ENCODE results near the gene MCF2L2. TPM values are rescaled to one million over a fixed set of nuclear protein-coding genes. Genes with fewer than 3 reads are reported as not detected.

Gene MCF2L2
- total and polyA plus RNA-seq, 9 donors: 0.12 to 2.2 (median 0.61) TPM

DNA sequence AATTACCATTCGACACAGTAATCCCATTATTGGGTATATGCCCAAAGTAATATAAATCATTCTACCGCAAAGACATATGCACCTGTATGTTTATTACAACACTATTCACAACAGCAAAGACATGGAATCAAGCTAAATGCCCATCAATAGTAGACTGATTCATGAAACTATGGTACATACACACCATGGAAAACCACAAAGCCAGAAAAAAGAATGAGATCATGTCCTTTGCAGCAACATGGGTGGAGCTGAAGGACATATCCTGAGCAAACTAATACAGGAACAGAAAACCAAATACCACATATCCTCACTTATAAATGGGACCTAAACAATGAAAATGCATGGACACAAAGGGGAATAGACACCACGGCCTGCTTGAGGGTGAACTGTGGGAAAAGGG lies 11.1 kb upstream of the MCF2L2 start:
- Histone ChIP-seq H3K27me3 (no peaks in the 10 kb centered on the region), H3K27ac (no peak overlapping the region), H3K4me3 (no peak overlapping the region), H3K4me1 (ENCODE audit: insufficient read depth) (no peaks in the 10 kb centered on the region), H3K36me3 (no peaks in the 10 kb centered on the region), H3K9me3 (no peaks in the 10 kb centered on the region)
- no peak for TF ChIP-seq EP300 (IDR thresholded peaks at IDR 0.05)
- TF ChIP-seq, protein P1, sequence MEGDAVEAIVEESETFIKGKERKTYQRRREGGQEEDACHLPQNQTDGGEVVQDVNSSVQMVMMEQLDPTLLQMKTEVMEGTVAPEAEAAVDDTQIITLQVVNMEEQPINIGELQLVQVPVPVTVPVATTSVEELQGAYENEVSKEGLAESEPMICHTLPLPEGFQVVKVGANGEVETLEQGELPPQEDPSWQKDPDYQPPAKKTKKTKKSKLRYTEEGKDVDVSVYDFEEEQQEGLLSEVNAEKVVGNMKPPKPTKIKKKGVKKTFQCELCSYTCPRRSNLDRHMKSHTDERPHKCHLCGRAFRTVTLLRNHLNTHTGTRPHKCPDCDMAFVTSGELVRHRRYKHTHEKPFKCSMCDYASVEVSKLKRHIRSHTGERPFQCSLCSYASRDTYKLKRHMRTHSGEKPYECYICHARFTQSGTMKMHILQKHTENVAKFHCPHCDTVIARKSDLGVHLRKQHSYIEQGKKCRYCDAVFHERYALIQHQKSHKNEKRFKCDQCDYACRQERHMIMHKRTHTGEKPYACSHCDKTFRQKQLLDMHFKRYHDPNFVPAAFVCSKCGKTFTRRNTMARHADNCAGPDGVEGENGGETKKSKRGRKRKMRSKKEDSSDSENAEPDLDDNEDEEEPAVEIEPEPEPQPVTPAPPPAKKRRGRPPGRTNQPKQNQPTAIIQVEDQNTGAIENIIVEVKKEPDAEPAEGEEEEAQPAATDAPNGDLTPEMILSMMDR (IDR thresholded peaks at IDR 0.05): no peak
- no peak for TF ChIP-seq POLR2A (IDR thresholded peaks at IDR 0.05)
- intact Hi-C loops (cut with DNase I): no loop called here
- 85 to 87% (median 85%) methylated on average over 3 of the region's 3 CpGs for WGBS, 3 donors
- DNase-seq: no peak

DNA sequence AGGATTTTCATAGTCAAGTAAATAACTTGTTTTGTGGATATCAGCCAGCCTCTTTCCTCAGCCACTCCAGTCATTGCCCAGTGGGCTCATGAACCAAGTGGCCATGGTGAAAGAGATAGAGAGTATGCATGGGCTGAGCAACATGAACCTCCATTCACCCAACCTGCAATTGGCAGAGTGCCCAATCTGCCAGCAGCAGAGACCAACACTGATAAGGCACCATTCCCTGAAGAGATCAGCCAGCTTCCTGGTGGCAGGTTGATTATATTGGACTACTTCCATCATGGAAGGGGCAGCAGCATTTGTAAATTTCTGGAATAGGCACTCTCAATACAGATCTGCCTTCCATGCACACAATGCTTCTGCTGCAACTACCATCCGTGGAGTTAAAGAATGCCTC lies 10.3 kb upstream of the MCF2L2 start:
- intact Hi-C loops (cut with DNase I): no loop called here
- Histone ChIP-seq H3K4me3 (no peak overlapping the region), H3K27me3 (no peaks in the 10 kb centered on the region), H3K27ac (no peak overlapping the region), H3K9me3 (no peaks in the 10 kb centered on the region), H3K4me1 (ENCODE audit: insufficient read depth) (no peaks in the 10 kb centered on the region), H3K36me3 (no peaks in the 10 kb centered on the region)
- no peak for DNase-seq
- WGBS, 3 donors: 77 to 91% (median 87%) methylated on average over 1 of the region's 1 CpG
- TF ChIP-seq POLR2A (IDR thresholded peaks at IDR 0.05) (no peak), EP300 (IDR thresholded peaks at IDR 0.05) (no peak)
- TF ChIP-seq, protein P1 (IDR thresholded peaks at IDR 0.05): no peak

DNA sequence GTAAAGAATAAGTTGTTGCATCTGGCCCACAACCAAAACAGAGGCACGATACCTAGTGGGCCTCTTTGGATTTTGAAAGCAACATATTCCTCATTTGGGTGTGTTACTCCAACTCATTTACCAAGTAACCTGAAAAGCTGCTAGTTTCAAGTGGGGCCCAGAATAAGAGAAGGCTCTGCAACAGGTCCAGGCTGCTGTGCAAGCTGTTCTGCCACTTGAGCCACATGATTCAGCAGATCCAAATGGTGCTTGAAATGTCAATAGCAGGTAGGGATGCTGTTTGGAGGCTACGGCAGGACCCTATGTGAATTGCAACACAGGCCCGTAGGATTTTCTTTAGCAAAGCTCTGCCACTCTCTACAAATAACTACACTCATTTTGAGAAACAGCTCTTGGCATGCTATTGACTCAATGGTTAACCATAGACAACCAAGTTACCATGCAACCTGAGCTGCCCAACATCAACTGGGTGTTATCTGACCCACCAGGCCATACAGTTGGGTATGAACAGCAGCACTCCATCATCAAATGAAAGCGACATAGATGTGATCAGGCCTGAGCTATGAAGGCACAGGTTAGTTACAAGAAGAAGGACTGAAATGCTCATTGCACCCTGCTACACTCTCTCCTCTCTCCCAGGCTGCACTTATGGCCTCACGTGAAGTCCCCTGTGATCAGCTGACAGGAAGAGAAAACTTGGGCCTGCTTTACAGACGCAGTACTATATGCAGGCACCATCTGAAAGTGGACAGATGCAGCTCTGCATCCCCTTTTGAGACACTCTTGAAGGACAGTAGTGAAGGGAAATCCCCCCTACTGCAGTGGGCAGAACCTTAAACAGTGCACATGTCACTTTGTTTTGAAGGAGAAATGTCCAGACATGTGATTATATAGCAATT lies 9.5 kb upstream of the MCF2L2 start:
- WGBS, 3 donors: 81 to 84% (median 84%) methylated on average over 6 of the region's 6 CpGs
- Histone ChIP-seq H3K36me3 (no peaks in the 10 kb centered on the region), H3K27me3 (no peaks in the 10 kb centered on the region), H3K4me3 (no peak overlapping the region), H3K9me3 (no peaks in the 10 kb centered on the region), H3K27ac (no peak overlapping the region), H3K4me1 (ENCODE audit: insufficient read depth) (no peaks in the 10 kb centered on the region)
- DNase-seq: no peak
- no peak for TF ChIP-seq POLR2A (IDR thresholded peaks at IDR 0.05)
- TF ChIP-seq, protein P1 (IDR thresholded peaks at IDR 0.05): no peak
- TF ChIP-seq EP300 (IDR thresholded peaks at IDR 0.05): no peak
- intact Hi-C loops (cut with DNase I): no loop called here

DNA sequence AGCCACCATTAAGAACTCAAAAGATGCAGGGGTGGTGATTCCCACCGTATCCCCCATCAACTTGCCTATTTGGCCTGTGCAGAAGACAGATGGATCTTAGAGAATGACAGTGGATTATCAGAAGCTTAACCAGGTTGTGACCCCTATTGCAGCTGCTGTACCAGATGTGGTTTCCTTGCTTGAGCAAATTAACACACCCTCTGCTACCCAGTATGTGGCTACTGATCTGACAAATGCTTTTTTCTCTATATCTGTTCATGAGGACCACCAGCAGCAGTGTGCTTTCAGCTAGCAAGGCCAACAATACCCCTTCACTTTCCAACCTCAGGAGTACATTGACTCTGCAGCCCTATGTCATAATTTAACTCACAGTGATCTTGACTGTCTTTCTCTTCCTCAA lies 8.6 kb upstream of the MCF2L2 start:
- intact Hi-C loops (cut with DNase I): no loop called here
- Histone ChIP-seq H3K27ac (no peak overlapping the region), H3K9me3 (no peaks in the 10 kb centered on the region), H3K4me3 (no peak overlapping the region), H3K36me3 (no peaks in the 10 kb centered on the region), H3K4me1 (ENCODE audit: insufficient read depth) (no peaks in the 10 kb centered on the region), H3K27me3 (no peaks in the 10 kb centered on the region)
- 26 to 47% (median 40%) methylated on average over 1 of the region's 1 CpG for WGBS, 3 donors
- DNase-seq: no peak
- no peak for TF ChIP-seq POLR2A (IDR thresholded peaks at IDR 0.05)
- TF ChIP-seq EP300 (IDR thresholded peaks at IDR 0.05): no peak
- TF ChIP-seq, protein P1 (IDR thresholded peaks at IDR 0.05): no peak
